HG03439 (cell line): ENCODE results near the gene SLC47A1.
A peak's percentile ranks its signal among the peaks of the same experiment; 100 is the strongest.
"Not testable (repeated sequence)": the region's sequence is repeated elsewhere in the genome, so short reads cannot be mapped to it uniquely, and the experiment has no call there.

ENCODE experiments used
- ATAC-seq: cut with Tn5 transposase; IDR thresholded peaks from one replicate; pipeline ENCODE4 v1.9.1; 2021; ENCODE audit warnings: mild to moderate bottlenecking, moderate library complexity; ENCODE audit not compliant: unreplicated experiment

Gene SLC47A1, protein sequence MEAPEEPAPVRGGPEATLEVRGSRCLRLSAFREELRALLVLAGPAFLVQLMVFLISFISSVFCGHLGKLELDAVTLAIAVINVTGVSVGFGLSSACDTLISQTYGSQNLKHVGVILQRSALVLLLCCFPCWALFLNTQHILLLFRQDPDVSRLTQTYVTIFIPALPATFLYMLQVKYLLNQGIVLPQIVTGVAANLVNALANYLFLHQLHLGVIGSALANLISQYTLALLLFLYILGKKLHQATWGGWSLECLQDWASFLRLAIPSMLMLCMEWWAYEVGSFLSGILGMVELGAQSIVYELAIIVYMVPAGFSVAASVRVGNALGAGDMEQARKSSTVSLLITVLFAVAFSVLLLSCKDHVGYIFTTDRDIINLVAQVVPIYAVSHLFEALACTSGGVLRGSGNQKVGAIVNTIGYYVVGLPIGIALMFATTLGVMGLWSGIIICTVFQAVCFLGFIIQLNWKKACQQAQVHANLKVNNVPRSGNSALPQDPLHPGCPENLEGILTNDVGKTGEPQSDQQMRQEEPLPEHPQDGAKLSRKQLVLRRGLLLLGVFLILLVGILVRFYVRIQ

DNA sequence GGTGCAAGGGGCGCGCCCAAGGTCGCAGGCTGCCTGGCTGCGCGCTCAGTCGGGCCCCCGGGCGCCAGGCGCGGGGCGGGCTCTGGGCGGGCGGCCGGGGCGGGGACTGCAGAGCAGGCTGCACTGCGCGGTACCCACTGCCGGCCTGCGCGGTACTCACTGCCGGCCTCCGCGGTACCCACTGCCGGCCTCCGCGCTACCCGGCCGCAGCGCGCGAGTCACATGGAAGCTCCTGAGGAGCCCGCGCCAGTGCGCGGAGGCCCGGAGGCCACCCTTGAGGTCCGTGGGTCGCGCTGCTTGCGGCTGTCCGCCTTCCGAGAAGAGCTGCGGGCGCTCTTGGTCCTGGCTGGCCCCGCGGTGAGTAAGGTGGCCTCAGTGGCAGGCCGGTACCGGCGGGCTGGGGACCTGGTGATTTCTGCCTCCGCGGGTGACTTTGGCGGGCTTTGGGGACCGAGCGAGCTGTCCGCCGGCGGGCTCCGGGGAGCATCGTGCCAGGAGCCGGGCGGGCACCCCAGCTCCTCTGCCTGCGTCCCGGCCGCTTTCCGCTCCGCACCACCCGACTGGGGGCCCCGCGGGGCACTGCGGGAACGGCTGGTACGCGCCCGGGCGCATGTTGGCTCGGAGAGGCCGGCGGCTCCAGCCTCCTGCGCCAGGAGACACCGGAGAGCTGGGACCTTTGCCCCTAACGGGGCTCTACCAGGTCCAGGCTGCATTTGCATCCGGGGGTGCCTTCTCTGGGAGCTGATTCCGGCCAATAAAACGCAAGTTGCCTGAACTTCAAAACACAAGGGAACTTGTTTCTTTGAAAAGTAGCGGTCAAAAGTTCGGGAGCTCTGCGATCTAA lies at the start of gene SLC47A1:
TSS of gene SLC47A1 (plus strand) at position 137 of the 844 bp plus-strand sequence. CDS start at position 223, 86 bp downstream.
- ATAC-seq, result no peak

DNA sequence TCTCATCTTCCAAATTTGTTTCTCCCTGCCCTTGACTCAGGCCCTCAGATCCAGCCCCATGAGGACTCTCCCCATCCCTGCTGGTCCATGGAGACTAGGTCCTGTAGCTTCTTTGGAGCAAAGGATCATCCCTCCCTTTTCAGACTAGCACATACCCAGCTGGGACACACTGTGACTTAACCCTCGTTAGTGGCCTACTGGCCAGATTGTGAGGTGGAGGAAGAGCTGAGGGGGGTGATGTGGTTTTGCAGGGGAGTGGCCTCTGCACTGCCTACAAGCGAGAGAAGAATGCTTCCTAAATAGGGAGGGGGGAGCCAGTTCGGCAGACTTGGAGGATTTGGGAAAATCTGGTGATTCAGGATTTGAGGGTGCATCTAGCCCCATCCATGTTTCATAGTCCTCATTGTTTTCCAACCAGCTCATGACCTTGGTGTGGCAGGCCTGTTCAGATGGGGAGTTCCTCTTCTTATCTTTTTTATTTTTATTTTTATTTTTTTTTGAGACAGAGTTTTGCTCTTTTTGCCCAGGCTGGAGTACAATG lies 47.8 kb upstream of the SLC47A1 start:
- no peak for ATAC-seq

DNA sequence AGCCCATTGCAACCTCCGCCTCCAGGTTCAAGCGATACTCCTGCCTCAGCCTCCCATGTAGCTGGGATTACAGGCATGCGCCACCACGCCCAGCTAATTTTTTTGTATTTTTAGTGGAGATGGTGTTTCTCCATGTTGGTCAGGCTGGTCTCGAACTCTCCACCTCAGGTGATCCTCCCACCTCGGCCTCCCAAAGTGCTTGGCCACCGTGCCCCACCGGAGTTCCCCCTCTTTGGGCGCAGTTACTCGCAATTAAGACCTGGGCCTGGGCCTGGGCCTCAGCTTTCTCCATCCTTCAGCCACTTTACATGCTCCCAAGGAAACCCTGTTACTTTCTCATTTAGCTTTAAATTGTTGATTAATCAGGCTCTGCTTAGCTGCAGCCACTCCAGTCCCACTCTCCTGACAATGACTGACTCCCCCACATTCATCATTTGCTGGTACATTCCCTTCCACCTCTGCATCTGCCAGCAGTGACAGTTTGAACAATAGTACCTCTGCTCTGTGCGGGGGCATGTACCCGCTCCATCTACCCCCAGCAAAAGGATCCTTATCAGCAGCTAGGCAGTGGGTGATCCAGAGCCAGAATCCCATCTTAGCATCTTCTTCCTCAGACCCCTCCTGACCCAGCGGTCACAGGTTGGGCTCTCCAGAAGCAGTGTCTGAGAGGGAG lies 47.2 kb upstream of the SLC47A1 start:
- no peak for ATAC-seq

DNA sequence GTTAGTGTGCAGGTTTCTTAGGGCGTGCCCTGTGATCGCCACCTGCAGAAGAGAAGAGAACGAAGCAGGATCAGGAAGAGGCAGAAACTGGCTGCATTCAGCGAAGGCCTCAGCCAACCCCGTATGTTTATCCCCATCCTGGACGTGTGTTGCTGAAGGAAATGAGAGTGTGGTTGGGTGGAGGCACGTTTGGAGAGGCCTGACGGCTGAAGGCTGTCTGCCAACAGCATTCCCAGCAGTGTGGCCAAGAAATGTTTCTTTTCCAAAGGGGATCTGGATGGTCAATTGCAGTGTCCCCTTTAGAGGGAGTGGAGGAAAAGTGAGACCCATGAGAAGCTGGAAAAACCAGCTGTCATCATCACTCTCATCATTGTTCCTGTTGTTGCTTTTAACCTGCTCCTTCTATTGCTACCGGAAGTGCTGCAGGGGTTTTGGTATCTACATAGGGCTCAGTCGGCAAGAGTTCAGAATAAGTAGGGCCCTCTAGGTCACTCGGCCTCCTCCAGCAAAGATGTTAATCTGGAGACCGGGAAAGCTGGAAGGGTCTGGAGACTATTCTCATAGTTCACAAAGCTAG lies 46.5 kb upstream of the SLC47A1 start:
- no peak for ATAC-seq

DNA sequence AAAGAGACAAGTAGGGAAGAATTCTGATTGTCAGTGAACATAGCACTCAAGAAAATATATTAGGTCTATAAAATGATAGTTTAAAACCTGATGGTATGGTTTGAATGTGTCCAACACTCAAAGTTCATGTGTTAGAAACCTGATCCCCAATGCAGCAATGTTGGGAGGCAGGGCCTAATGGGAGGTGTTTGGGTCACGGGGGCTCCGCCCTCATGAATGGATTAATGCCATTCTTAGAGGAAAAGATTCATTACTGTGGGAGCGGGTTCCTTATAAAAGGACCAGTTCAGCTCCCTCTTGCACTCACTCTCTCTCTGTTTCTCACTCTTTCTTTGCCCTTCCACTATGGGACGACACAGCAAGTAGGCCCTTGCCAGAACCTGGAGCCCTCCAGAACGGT lies 41.5 kb upstream of the SLC47A1 start:
- no peak for ATAC-seq

DNA sequence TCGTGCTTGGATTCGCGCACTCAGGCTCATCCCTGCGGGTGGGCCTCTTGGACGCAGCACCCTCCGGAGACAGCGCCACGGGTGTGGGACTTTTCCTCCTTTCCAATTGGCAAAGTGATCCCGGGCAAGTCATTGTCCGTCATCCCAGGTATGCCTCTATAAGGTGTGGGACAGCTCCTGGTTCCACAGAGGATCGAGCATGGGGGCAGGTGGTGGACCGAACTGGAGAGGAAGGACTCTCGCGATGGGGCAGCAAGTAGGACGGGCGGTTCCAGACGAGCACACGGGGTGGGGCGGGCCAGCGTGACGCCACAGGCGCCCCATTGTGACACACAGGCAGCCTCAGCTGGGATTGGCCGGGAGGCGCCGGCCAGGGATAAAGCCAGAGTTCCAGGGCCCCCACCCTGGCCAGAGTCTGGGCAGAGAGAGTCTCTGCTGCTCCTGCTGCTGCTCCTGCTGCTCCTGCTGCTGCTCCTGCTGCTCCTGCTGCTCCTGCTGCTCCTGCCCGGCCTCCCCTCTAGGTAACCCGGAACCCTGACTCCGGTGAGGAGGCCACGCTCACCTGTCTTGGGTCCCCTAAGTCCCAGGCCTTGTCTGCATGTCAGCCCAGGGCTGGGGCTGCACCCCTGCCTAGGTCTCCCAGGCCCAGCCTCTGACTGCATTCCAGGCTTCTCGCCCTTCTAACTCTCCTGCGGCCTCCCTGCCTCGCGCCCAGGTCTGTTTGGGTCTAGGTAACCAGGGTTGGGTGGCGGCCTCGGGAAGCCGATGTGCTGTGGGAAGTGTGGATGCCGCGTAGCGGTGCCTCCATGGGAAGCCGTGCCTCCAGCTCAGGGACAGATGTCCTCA lies 38.5 kb upstream of the SLC47A1 start:
- ATAC-seq, result no peak

DNA sequence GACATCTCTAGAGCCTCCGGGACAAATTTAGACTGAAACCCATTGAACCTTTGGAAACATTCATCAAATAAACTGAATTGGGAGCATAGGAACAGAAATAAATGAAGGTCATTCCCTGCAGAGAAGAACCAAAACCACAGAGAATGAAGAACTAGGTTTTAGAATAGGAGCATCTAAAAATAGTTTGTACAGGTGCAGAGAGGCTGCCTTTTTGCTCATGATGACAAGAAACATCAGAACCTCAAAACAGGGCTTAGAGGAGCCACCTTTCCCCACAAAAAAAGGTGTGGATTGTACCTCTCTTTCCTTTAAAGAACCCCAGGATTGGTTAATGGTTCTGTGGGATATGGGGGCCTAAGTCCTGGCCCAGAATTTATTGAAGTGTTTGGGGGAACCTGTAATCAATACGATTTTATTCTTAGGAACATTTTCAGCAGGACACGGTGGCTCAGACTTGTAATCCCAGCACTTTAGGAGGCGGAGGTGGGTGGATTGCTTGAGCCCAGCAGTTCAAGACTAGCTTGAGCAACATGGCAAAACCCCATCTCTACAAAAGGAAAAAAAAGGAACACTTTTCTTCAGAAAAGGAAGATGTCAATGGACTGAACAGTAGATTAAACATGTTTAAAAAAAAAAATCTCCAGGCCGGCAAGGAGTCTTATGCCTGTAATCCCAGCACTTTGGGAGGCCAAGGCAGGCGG lies 37.7 kb upstream of the SLC47A1 start:
- no peak for ATAC-seq

DNA sequence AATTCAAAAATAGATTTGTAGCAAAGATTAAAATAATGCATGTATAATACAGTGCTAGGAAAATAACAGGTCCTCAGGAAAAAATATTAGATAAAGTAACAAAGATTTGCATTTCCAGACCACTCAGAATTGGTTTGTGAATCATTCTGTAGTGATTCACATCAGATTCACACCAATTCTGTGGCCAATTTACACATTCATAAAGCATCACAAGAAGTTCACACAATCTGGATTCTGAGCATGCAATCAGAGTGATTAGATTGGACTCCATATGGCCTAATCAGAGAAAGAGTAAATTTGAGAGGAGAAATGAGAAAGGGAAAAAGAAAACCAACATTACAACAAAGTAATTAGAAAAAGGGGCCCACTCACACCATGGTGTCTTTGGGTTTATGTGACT lies 36.0 kb upstream of the SLC47A1 start:
- ATAC-seq, result no peak

DNA sequence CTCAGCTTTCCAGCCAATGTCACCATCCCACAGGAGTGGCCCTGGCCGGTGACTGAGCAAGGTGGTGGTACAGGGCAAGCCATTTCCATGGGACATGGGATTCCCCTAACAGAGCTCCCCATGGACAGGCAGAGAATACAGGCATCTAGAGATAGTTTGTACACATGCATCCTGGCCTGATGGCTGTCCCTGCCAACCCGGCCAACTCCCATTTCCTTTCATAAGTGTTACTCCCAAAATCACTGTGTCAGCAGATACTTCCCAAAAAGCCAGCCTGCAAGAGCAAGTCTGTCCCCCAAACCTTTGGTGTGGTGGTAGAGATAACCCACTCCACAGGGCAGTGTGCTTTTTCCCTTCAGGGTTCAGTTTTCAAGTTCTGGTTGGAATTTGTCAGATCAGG lies 32.4 kb upstream of the SLC47A1 start:
- no peak for ATAC-seq

DNA sequence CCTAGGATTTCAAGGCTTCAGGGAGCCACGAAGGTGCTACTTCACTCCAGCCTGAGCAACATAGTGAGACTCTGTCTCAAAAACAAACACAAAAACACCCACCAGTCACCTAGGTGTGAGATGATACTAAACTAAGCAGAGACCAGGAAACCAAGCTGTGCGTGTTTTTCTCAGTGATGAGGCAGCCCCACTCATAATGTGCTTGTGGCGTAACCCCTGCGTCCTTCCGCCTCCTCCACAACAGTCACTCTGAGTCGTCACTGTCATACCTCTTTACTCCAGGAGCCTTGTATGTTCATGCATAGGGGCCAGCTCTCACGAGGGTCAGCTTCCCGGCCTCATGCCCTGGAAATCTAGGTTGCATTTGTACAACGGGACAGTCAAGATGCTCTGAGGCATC lies 31.1 kb upstream of the SLC47A1 start:
- ATAC-seq, result no peak

DNA sequence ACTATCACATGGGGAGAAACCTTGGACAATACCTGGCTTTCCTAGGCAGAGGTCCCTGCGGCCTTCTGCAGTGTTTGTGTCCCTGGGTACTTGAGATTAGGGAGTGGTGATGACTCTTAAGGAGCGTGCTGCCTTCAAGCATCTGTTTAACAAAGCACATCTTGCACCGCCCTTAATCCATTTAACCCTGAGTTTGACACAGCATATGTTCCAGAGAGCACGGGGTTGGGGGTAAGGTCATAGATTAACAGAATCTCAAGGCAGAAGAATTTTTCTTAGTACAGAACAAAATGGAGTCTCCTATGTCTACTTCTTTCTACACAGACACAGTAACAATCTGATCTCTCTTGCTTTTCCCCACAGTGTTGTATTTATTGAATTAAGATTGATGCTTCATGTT lies 28.1 kb upstream of the SLC47A1 start:
- not testable (repeated sequence) for ATAC-seq

DNA sequence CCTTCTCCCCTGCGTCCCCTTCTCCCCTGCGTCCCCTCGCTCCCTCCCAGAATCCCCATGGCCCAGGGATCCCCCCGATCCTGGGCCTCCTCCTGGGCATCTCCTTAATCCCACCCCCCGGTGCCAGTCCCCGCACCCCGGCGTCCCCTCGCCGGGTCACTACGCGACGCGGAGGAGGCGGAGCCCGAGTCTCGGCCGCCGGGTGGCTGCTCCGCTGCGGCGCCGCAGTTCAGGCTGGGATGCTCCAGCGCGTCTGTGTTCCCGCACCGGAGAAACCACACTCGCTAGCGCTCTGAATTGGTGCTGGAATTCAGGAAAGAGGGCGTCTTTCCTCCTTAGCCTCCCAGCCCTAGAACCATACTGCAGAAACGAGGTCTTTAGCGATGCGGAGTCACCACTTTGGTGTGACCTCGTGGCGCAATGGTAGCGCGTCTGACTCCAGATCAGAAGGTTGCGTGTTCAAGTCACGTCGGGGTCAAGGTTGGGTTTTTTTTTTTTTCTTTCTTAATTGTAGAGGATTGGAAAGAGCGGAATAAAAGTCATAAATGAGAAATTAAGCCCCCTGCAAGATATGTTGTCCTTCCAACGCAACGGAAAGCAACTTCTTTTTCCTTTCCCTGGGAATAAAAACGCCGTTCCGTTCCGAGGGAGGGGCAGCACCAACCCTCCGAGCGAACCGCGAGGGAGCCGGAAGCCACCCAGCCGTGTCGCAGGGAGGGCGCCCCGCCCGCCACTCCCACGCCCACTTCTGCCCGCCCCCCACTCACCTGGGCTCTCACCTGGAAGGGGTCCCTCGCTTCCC lies 25.7 kb upstream of the SLC47A1 start:
- ATAC-seq, result peak; percentile 80

DNA sequence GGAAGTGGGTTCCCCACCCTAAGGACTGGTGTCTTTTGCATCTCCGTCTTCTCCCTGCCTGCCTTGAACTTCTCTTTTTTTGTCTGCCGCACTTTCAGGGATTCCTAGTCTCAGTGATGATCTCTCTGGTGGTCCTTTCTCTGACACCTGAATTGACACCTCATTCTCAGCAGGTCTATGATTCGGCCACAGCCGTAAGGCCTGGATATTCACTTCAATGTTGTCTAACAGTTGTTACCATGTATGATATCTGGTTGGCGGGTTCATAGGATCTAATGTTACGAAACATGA lies 25.1 kb upstream of the SLC47A1 start:
- ATAC-seq, result no peak

DNA sequence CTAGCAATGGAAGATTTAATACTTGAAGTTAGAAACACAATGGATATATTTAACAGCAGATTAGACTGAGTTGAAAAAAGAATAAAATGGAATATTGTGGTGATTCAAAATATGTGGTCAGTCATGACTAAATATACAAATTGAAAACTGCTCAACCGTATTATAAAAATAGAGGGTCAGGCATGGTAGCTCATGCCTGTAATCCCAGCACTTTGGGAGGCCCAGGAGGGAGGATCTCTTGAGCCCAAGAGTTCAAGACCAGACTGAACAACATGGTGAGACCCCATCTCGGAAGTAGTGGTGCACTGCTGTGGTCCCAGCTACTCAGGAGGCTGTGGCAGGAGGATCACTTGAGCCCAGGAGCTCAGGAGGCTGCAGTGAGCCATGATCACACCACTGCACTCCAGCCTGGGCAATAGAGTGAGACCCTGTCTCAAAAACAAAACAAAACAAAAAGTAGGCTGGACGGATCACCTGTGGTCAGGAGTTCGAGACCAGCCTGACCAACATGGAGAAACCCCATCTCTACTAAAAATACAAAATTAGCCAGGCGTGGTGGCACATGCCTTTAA lies 24.3 kb upstream of the SLC47A1 start:
- not testable (repeated sequence) for ATAC-seq

DNA sequence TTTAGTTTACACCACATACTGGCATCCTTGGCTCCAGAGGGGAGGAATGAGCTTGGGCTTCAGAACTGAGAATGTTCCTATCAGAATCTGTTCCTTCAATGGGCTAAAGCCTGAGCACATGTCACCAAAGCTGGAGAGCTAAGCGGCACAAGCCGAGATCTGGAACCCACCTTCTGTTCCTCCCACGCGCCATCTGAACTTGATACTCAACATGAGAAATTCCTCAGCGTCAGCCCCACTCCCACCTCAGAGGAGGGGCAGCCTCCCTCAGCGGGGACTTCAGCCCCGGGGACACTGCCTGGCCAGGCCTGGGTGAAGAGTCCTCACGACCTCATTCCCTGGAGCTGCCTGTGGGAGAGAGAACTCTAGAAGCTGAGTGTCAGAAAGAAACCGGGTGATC lies 22.8 kb upstream of the SLC47A1 start:
- ATAC-seq, result no peak

DNA sequence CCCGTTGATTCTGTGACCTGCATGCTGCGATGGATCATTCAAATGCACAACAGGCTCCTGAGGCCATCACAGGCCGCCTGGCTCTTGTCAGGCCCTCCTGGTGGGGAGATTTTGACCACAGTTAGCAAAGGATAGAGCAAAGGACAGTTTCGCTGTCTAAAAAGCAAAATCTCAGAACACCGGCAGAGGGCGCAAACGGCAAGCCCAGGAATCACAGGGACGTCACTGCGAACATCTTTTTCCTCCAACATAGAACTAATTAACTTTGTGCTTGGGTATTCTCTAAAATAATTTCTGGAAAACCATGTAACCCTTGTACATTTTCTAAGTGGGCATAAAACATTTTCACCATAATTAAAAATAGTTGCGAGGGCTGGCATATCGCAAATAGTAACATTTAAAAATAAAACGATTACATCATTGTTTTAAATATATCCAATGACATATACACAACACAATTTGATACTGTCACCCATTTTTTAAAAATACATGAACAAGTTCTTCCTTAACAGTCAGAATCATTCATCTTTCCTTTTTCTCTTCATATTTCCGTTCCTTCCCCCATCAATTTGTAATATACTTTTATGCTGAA lies 19.7 kb upstream of the SLC47A1 start:
- no peak for ATAC-seq

DNA sequence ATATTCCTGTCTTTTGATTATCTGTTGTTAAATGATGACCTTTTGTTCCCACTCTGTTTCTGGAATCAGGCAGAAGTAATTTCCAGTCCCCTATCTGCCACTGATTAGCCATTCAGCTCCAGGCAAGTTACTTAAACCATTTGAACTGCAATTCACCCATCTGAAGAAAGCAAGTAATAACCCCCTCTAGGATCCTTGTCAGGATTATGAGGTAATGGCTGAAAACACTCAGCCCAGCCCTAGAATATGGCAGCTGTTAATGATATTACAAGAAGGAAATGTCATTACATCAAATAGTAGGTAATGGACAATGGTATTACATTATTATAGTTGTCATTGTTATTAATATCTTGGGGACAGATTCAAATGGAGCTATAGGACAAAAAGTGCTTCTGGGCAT lies 16.0 kb upstream of the SLC47A1 start:
- no peak for ATAC-seq
